PC-3 (cell line): Measurements from ENCODE around the gene TSPEAR. TPM values are rescaled to one million over a fixed set of nuclear protein-coding genes. Genes with fewer than 3 reads are reported as not detected.

Experiments
- ATAC-seq: fragments of 200-7000 bp; cut with Tn5 transposase; 2 replicates; pipeline ENCODE4 v1.9.1; 2020; ENCODE audit warnings: mild to moderate bottlenecking, moderate library complexity
- BruUV-seq: library from RNA; stranded (reverse); fragments of 400-500 nt; replicated peaks from 2 replicates; lab custom pipeline; 2021; lab: Mats Ljungman, UMichigan
- CTCF ChIA-PET: fragments of 300-600 bp; sonication (Branson Sonifier 250); formaldehyde crosslinking; loops from one replicate; lab custom pipeline; 2022; ENCODE audit warnings: antibody characterized with exemption; lab: Charles Lee
- POLR2A ChIA-PET: fragments of 300-600 bp; sonication (Branson Sonifier 250); formaldehyde crosslinking; loops from one replicate; lab custom pipeline; 2022; ENCODE audit warnings: antibody characterized with exemption; ENCODE audit not compliant: unreplicated experiment; lab: Charles Lee
- DNase-seq: peaks from one replicate; pipeline ENCODE4 v3.0.0-alpha.2; 2015
- H2AFZ ChIP-seq: fragments of 300-600 bp; sonication (generic); 2 replicates; pipeline ENCODE4 v1.6.0; 2016; ENCODE audit warnings: antibody characterized with exemption, low read length
- H3F3A ChIP-seq: fragments of 300-600 bp; sonication (generic); one replicate; pipeline ENCODE4 v1.6.0; 2017; ENCODE audit warnings: antibody characterized with exemption, low read length, control low read depth, mild to moderate bottlenecking; ENCODE audit not compliant: unreplicated experiment
- H3K27ac ChIP-seq: fragments of 300-600 bp; sonication (generic); 2 replicates; pipeline ENCODE4 v1.5.1; 2016; ENCODE audit warnings: mild to moderate bottlenecking, low read length
- H3K27me3 ChIP-seq: fragments of 300-600 bp; sonication (generic); 2 replicates; pipeline ENCODE4 v1.6.1; 2016; ENCODE audit warnings: low read length, mixed read lengths
- H3K36me3 ChIP-seq: fragments of 300-600 bp; sonication (generic); 2 replicates; pipeline ENCODE4 v1.6.1; 2016; ENCODE audit warnings: low read depth, mixed run types, low read length, mixed read lengths
- H3K4me1 ChIP-seq: fragments of 300-600 bp; sonication (generic); 2 replicates; pipeline ENCODE4 v1.5.1; 2016; ENCODE audit warnings: low read length; ENCODE audit not compliant: insufficient read depth
- H3K4me2 ChIP-seq: fragments of 300-600 bp; sonication (generic); 2 replicates; pipeline ENCODE4 v1.6.0; 2016; ENCODE audit warnings: low read length
- H3K4me3 ChIP-seq: fragments of 300-600 bp; sonication (generic); 2 replicates; pipeline ENCODE4 v1.5.1; 2016; ENCODE audit warnings: mild to moderate bottlenecking, low read length, mixed read lengths
- H3K79me2 ChIP-seq: fragments of 300-600 bp; sonication (generic); 2 replicates; pipeline ENCODE4 v1.6.1; 2017; ENCODE audit warnings: low read length, mixed read lengths
- H3K9ac ChIP-seq: fragments of 300-600 bp; sonication (generic); 2 replicates; pipeline ENCODE4 v1.6.0; 2016; ENCODE audit warnings: mild to moderate bottlenecking, low read length
- H3K9me2 ChIP-seq: fragments of 300-600 bp; sonication (generic); replicated peaks from 2 replicates; pipeline ENCODE4 v1.6.1; 2016; ENCODE audit warnings: mixed run types, low read length, mixed read lengths
- H3K9me3 ChIP-seq: fragments of 300-600 bp; sonication (generic); 2 replicates; pipeline ENCODE4 v1.6.1; 2016; ENCODE audit warnings: low read length, mixed read lengths
- H4K20me1 ChIP-seq: fragments of 300-600 bp; sonication (generic); 2 replicates; pipeline ENCODE4 v1.6.1; 2016; ENCODE audit warnings: low read length, mixed read lengths
- EZH2 ChIP-seq: fragments of 300-600 bp; sonication (generic); IDR thresholded peaks from one replicate; pipeline ENCODE4 v1.6.1; 2017; ENCODE audit warnings: antibody characterized with exemption, mild to moderate bottlenecking, low read length; ENCODE audit not compliant: unreplicated experiment
- EZH2phosphoT487 ChIP-seq: fragments of 300-600 bp; sonication (generic); IDR thresholded peaks from 2 replicates; pipeline ENCODE4 v1.6.1; 2018; ENCODE audit warnings: mild to moderate bottlenecking, antibody characterized with exemption, low read length, borderline replicate concordance
- intact Hi-C: fragments of 100-400 bp; cut with micrococcal nuclease; formaldehyde crosslinking; loops from 2 replicates; pipeline ENCODE4 v1.9.0; 2023
- total RNA-seq: library from RNA; depleted of rRNA; stranded (reverse); fragments of >200 nt; gene quantifications from 2 replicates; pipeline ENCODE4 v1.2.3, GENCODE V29; 2014
- TF ChIP-seq, protein P1 (sequence below): fragments of 300-600 bp; sonication (generic); conservative IDR thresholded peaks from 2 replicates; pipeline ENCODE4 v1.5.1; 2017; ENCODE audit warnings: antibody characterized with exemption, low read depth, mild to moderate bottlenecking, low read length

Gene TSPEAR
- total RNA-seq, 1 experiment from 2014 or later: 2.1 TPM

- H3F3A ChIP-seq: no peaks in the 10 kb centered on the region
- H4K20me1 ChIP-seq: no peaks in the 10 kb centered on the region
- no peak overlapping the region for H3K9ac ChIP-seq
- no peaks in the 10 kb centered on the region for H3K79me2 ChIP-seq
- no peak for TF ChIP-seq EZH2
- TF ChIP-seq EZH2phosphoT487: no peak
- TF ChIP-seq, protein P1, sequence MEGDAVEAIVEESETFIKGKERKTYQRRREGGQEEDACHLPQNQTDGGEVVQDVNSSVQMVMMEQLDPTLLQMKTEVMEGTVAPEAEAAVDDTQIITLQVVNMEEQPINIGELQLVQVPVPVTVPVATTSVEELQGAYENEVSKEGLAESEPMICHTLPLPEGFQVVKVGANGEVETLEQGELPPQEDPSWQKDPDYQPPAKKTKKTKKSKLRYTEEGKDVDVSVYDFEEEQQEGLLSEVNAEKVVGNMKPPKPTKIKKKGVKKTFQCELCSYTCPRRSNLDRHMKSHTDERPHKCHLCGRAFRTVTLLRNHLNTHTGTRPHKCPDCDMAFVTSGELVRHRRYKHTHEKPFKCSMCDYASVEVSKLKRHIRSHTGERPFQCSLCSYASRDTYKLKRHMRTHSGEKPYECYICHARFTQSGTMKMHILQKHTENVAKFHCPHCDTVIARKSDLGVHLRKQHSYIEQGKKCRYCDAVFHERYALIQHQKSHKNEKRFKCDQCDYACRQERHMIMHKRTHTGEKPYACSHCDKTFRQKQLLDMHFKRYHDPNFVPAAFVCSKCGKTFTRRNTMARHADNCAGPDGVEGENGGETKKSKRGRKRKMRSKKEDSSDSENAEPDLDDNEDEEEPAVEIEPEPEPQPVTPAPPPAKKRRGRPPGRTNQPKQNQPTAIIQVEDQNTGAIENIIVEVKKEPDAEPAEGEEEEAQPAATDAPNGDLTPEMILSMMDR: no peak
- intact Hi-C loops: no loop called here
- CTCF ChIA-PET: no interaction called here
- no peaks in the 10 kb centered on the region for H3K36me3 ChIP-seq
- no peak overlapping the region for H3K4me2 ChIP-seq
- H3K27me3 ChIP-seq: no peaks in the 10 kb centered on the region
- no peaks in the 10 kb centered on the region for H3K9me3 ChIP-seq
- H3K27ac ChIP-seq: no peak overlapping the region
- POLR2A ChIA-PET: no interaction called here
- H3K9me2 ChIP-seq: no peaks in the 10 kb centered on the region
- BruUV-seq: no TSS peak
- no peak overlapping the region for H2AFZ ChIP-seq
- DNase-seq (no peak), ATAC-seq (no peak)
- H3K4me1 ChIP-seq: no peaks in the 10 kb centered on the region
- no peak overlapping the region for H3K4me3 ChIP-seq
Observed at GRCh38 chr21:44590311-44590721, 121.1 kb downstream of the TSPEAR start.

GRCh38 chr21:44589586-44590305, 121.6 kb downstream of the TSPEAR start:
- ATAC-seq (no peak), DNase-seq (no peak)
- TF ChIP-seq EZH2 (no peak), EZH2phosphoT487 (no peak)
- Histone ChIP-seq H3K27ac (no peak overlapping the region), H3K27me3 (no peaks in the 10 kb centered on the region), H3K4me2 (no peak overlapping the region), H3K4me1 (no peaks in the 10 kb centered on the region), H3K9ac (no peak overlapping the region), H3K36me3 (no peaks in the 10 kb centered on the region), H3K9me2 (no peaks in the 10 kb centered on the region), H3F3A (no peaks in the 10 kb centered on the region), H2AFZ (no peak overlapping the region), H3K4me3 (no peak overlapping the region), H3K79me2 (no peaks in the 10 kb centered on the region), H3K9me3 (no peaks in the 10 kb centered on the region), H4K20me1 (no peaks in the 10 kb centered on the region)
- ChIA-PET CTCF (no interaction called here), POLR2A (no interaction called here)
- no TSS peak for BruUV-seq
- intact Hi-C loops: no loop called here

DNA sequence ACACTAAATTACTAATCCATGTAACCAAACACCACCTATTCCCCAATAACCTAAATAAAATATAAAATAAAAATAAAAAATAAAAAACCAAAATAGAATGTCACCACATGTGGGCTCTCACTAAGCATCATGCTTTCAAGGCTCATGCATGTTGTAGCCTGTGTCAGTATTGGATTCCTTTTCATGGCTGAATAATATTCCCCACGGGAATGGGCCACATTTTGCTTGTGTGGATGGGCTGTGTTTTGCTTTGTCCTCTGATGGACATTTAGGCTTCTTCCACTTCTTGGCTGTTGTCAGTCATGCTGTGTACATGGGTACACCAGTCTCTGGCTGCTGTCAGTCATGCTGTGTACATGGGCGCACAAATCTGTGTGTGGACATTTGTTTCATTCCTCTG, 122.3 kb downstream of the TSPEAR start:
- Histone ChIP-seq H3K27me3 (no peaks in the 10 kb centered on the region), H2AFZ (no peak overlapping the region), H3K9me2 (no peaks in the 10 kb centered on the region), H3K27ac (no peak overlapping the region), H3K9ac (no peak overlapping the region), H3K4me3 (no peak overlapping the region), H3K79me2 (no peaks in the 10 kb centered on the region), H4K20me1 (no peaks in the 10 kb centered on the region), H3K4me2 (no peak overlapping the region), H3F3A (no peaks in the 10 kb centered on the region), H3K9me3 (no peaks in the 10 kb centered on the region), H3K36me3 (no peaks in the 10 kb centered on the region), H3K4me1 (no peaks in the 10 kb centered on the region)
- TF ChIP-seq EZH2phosphoT487 (no peak), EZH2 (no peak)
- TF ChIP-seq, protein P1: no peak
- ATAC-seq (no peak), DNase-seq (no peak)
- intact Hi-C loops: no loop called here
- POLR2A ChIA-PET: no interaction called here
- no TSS peak for BruUV-seq
- CTCF ChIA-PET: no interaction called here
